Activated naive CD8-positive, alpha-beta T cell treated with anti-CD3 and anti-CD28 coated beads, Interleukin-2, amount 50 U/mL, for 24 hours (primary cell): Measurements from ENCODE around the gene MAGOHB.
"Not testable (repeated sequence)": the region's sequence is repeated elsewhere in the genome, so short reads cannot be mapped to it uniquely, and the experiment has no call there.

ENCODE experiments used
- ATAC-seq: fragments of 150-1000 bp; cut with Tn5 transposase; one replicate; pipeline ENCODE4 v1.10.0; 2021
- DNase-seq: peaks from one replicate; pipeline ENCODE4 v3.0.0; 2021
- H3K27ac Mint-ChIP-seq: one replicate; pipeline ENCODE4 v1.8.0; 2021; ENCODE audit warnings: mild to moderate bottlenecking, mixed read lengths
- H3K27me3 Mint-ChIP-seq: one replicate; pipeline ENCODE4 v1.8.0; 2021; ENCODE audit warnings: mixed read lengths
- H3K36me3 Mint-ChIP-seq: one replicate; pipeline ENCODE4 v1.8.0; 2021; ENCODE audit warnings: low read depth, mixed read lengths
- H3K4me1 Mint-ChIP-seq: one replicate; pipeline ENCODE4 v1.8.0; 2021; ENCODE audit warnings: mixed read lengths
- H3K4me3 Mint-ChIP-seq: one replicate; pipeline ENCODE4 v1.8.0; 2021; ENCODE audit warnings: mild to moderate bottlenecking, moderate library complexity, mixed read lengths
- H3K9me3 Mint-ChIP-seq: one replicate; pipeline ENCODE4 v1.8.0; 2021; ENCODE audit warnings: mixed read lengths

Gene MAGOHB

GRCh38 chr12:10623131-10623530, 9.7 kb upstream of the MAGOHB start:
- Mint-ChIP-seq H3K27ac (no peak overlapping the region), H3K36me3 (no peaks in the 10 kb centered on the region), H3K4me1 (no peaks in the 10 kb centered on the region), H3K9me3 (no peaks in the 10 kb centered on the region), H3K4me3 (no peak overlapping the region), H3K27me3 (no peaks in the 10 kb centered on the region)
- DNase-seq = no peak
- ATAC-seq = no peak

- Mint-ChIP-seq H3K4me1 (no peaks in the 10 kb centered on the region), H3K36me3 (no peaks in the 10 kb centered on the region), H3K27ac (no peak overlapping the region), H3K4me3 (no peak overlapping the region), H3K27me3 (no peaks in the 10 kb centered on the region), H3K9me3 (no peaks in the 10 kb centered on the region)
- DNase-seq (no peak), ATAC-seq (no peak)
Observed at GRCh38 chr12:10621278-10621677, 7.9 kb upstream of the MAGOHB start.

- no peaks in the 10 kb centered on the region for H3K9me3 Mint-ChIP-seq
- ATAC-seq (no peak), DNase-seq (no peak)
- H3K4me3 Mint-ChIP-seq = no peak overlapping the region
- peaks cover 1% of the 10 kb centered on the region for H3K4me1 Mint-ChIP-seq
- no peak overlapping the region for H3K27ac Mint-ChIP-seq
- no peaks in the 10 kb centered on the region for H3K36me3 Mint-ChIP-seq
- H3K27me3 Mint-ChIP-seq = no peaks in the 10 kb centered on the region
Observed at GRCh38 chr12:10620078-10620779, 6.8 kb upstream of the MAGOHB start.

- Mint-ChIP-seq H3K27me3 (peaks cover under 1% of the 10 kb centered on the region), H3K36me3 (peaks cover 1% of the 10 kb centered on the region), H3K9me3 (no peaks in the 10 kb centered on the region), H3K4me3 (no peak overlapping the region), H3K4me1 (peaks cover 10% of the 10 kb centered on the region), H3K27ac (no peak overlapping the region)
- no peak for DNase-seq
- ATAC-seq = no peak
Observed at GRCh38 chr12:10618338-10618987, 5.1 kb upstream of the MAGOHB start.

GRCh38 chr12:10617863-10618262, 4.5 kb upstream of the MAGOHB start:
- peaks cover 3% of the 10 kb centered on the region for H3K27me3 Mint-ChIP-seq
- H3K4me1 Mint-ChIP-seq = peaks cover 14% of the 10 kb centered on the region
- ATAC-seq (no peak), DNase-seq (no peak)
- H3K9me3 Mint-ChIP-seq = no peaks in the 10 kb centered on the region
- no peak overlapping the region for H3K4me3 Mint-ChIP-seq
- H3K27ac Mint-ChIP-seq = no peak overlapping the region
- peaks cover 5% of the 10 kb centered on the region for H3K36me3 Mint-ChIP-seq

- Mint-ChIP-seq H3K27me3 (peaks cover 3% of the 10 kb centered on the region), H3K36me3 (peaks cover 26% of the 10 kb centered on the region), H3K27ac (no peak overlapping the region), H3K9me3 (no peaks in the 10 kb centered on the region), H3K4me1 (peaks cover 35% of the 10 kb centered on the region), H3K4me3 (no peak overlapping the region)
- ATAC-seq (no peak), DNase-seq (no peak)
Observed at GRCh38 chr12:10615532-10615931, 2.1 kb upstream of the MAGOHB start.

GRCh38 chr12:10614056-10614370, 604 bp upstream of the MAGOHB start:
- H3K36me3 Mint-ChIP-seq = peaks cover 39% of the 10 kb centered on the region
- H3K9me3 Mint-ChIP-seq = no peaks in the 10 kb centered on the region
- no peak for DNase-seq
- peaks cover 3% of the 10 kb centered on the region for H3K27me3 Mint-ChIP-seq
- peak; percentile 30 for ATAC-seq
- peaks cover 39% of the 10 kb centered on the region for H3K4me1 Mint-ChIP-seq
- peak overlapping the region; percentile 100 for H3K4me3 Mint-ChIP-seq
- H3K27ac Mint-ChIP-seq = peak overlapping the region; percentile 100

- H3K4me1 Mint-ChIP-seq = peaks cover 39% of the 10 kb centered on the region
- peaks cover 3% of the 10 kb centered on the region for H3K27me3 Mint-ChIP-seq
- ATAC-seq (no peak), DNase-seq (peak; percentile 9)
- peak overlapping the region; percentile 100 for H3K27ac Mint-ChIP-seq
- H3K9me3 Mint-ChIP-seq = no peaks in the 10 kb centered on the region
- peak overlapping the region; percentile 100 for H3K4me3 Mint-ChIP-seq
- H3K36me3 Mint-ChIP-seq = peaks cover 46% of the 10 kb centered on the region
Observed at GRCh38 chr12:10612984-10613348, 443 bp downstream of the MAGOHB start.

- peaks cover 3% of the 10 kb centered on the region for H3K27me3 Mint-ChIP-seq
- H3K4me1 Mint-ChIP-seq = peaks cover 39% of the 10 kb centered on the region
- peak overlapping the region; percentile 100 for H3K27ac Mint-ChIP-seq
- H3K4me3 Mint-ChIP-seq = peak overlapping the region; percentile 100
- ATAC-seq = no peak
- peaks cover 52% of the 10 kb centered on the region for H3K36me3 Mint-ChIP-seq
- DNase-seq = no peak
- no peaks in the 10 kb centered on the region for H3K9me3 Mint-ChIP-seq
Observed at GRCh38 chr12:10612110-10612509, 1.3 kb downstream of the MAGOHB start.

- not testable (repeated sequence) for DNase-seq, ATAC-seq, H3K27me3 Mint-ChIP-seq, H3K9me3 Mint-ChIP-seq, H3K27ac Mint-ChIP-seq
- H3K4me1 Mint-ChIP-seq = peaks cover 39% of the 10 kb centered on the region
- peaks cover 54% of the 10 kb centered on the region for H3K36me3 Mint-ChIP-seq
- peak overlapping the region; percentile 100 for H3K4me3 Mint-ChIP-seq
Observed at GRCh38 chr12:10611258-10611657, 2.2 kb downstream of the MAGOHB start.

GRCh38 chr12:10610188-10610587, 3.2 kb downstream of the MAGOHB start:
- peaks cover 3% of the 10 kb centered on the region for H3K27me3 Mint-ChIP-seq
- H3K4me3 Mint-ChIP-seq = no peak overlapping the region
- peaks cover 62% of the 10 kb centered on the region for H3K36me3 Mint-ChIP-seq
- no peak overlapping the region for H3K27ac Mint-ChIP-seq
- H3K9me3 Mint-ChIP-seq = no peaks in the 10 kb centered on the region
- peaks cover 37% of the 10 kb centered on the region for H3K4me1 Mint-ChIP-seq
- ATAC-seq = no peak
- no peak for DNase-seq

GRCh38 chr12:10607885-10608458, 5.4 kb downstream of the MAGOHB start:
- peaks cover 68% of the 10 kb centered on the region for H3K36me3 Mint-ChIP-seq
- H3K27me3 Mint-ChIP-seq = no peaks in the 10 kb centered on the region
- H3K4me3 Mint-ChIP-seq = no peak overlapping the region
- no peak overlapping the region for H3K27ac Mint-ChIP-seq
- no peak for ATAC-seq
- DNase-seq = peak; percentile 12
- no peaks in the 10 kb centered on the region for H3K9me3 Mint-ChIP-seq
- peaks cover 30% of the 10 kb centered on the region for H3K4me1 Mint-ChIP-seq

- no peak for ATAC-seq
- peaks cover 13% of the 10 kb centered on the region for H3K4me1 Mint-ChIP-seq
- H3K27me3 Mint-ChIP-seq = no peaks in the 10 kb centered on the region
- no peak for DNase-seq
- peaks cover 36% of the 10 kb centered on the region for H3K36me3 Mint-ChIP-seq
- no peaks in the 10 kb centered on the region for H3K9me3 Mint-ChIP-seq
- no peak overlapping the region for H3K4me3 Mint-ChIP-seq
- no peak overlapping the region for H3K27ac Mint-ChIP-seq
Observed at GRCh38 chr12:10601860-10602259, 11.5 kb downstream of the MAGOHB start.

GRCh38 chr12:10600988-10601387, 12.4 kb downstream of the MAGOHB start:
- ATAC-seq (no peak), DNase-seq (no peak)
- Mint-ChIP-seq H3K4me3 (no peak overlapping the region), H3K27ac (no peak overlapping the region), H3K36me3 (peaks cover 41% of the 10 kb centered on the region), H3K9me3 (no peaks in the 10 kb centered on the region), H3K27me3 (no peaks in the 10 kb centered on the region), H3K4me1 (peaks cover 15% of the 10 kb centered on the region)

GRCh38 chr12:10595881-10596280, 17.5 kb downstream of the MAGOHB start:
- ATAC-seq (no peak), DNase-seq (no peak)
- peaks cover 3% of the 10 kb centered on the region for H3K4me1 Mint-ChIP-seq
- H3K27ac Mint-ChIP-seq = no peak overlapping the region
- no peaks in the 10 kb centered on the region for H3K9me3 Mint-ChIP-seq
- no peaks in the 10 kb centered on the region for H3K27me3 Mint-ChIP-seq
- H3K4me3 Mint-ChIP-seq = no peak overlapping the region
- peaks cover 40% of the 10 kb centered on the region for H3K36me3 Mint-ChIP-seq
